Measurements from ENCODE around the gene HSPA12A. TPM values are rescaled to one million over a fixed set of nuclear protein-coding genes. Genes with fewer than 3 reads are reported as not detected.

HSPA12A gene
- total RNA-seq, 1 donor from 2014 or later = 0.05 TPM

- Mint-ChIP-seq H3K4me3 (no peak overlapping the region), H3K27ac (no peak overlapping the region), H3K36me3 (ENCODE audit: low read depth) (no peaks in the 10 kb centered on the region), H3K9me3 (no peaks in the 10 kb centered on the region), H3K27me3 (ENCODE audit: insufficient read depth) (peaks cover 7% of the 10 kb centered on the region), H3K4me1 (ENCODE audit: low read depth) (no peaks in the 10 kb centered on the region)
- DNase-seq (ENCODE audit: low spot score) = no peak
- intact Hi-C loops (cut with micrococcal nuclease) = no loop called here
These were observed 71.7 kb downstream of the HSPA12A start for GRCh38 chr10:116670706-116671105.

GRCh38 chr10:116669832-116670644, 72.3 kb downstream of the HSPA12A start:
- peaks cover 7% of the 10 kb centered on the region for H3K27me3 Mint-ChIP-seq (ENCODE audit: insufficient read depth)
- no peaks in the 10 kb centered on the region for H3K9me3 Mint-ChIP-seq
- H3K36me3 Mint-ChIP-seq (ENCODE audit: low read depth) = no peaks in the 10 kb centered on the region
- no peak overlapping the region for H3K27ac Mint-ChIP-seq
- H3K4me3 Mint-ChIP-seq = no peak overlapping the region
- intact Hi-C loops (cut with micrococcal nuclease) = no loop called here
- no peak for DNase-seq (ENCODE audit: low spot score)
- no peaks in the 10 kb centered on the region for H3K4me1 Mint-ChIP-seq (ENCODE audit: low read depth)

- no peaks in the 10 kb centered on the region for H3K36me3 Mint-ChIP-seq (ENCODE audit: low read depth)
- no peak overlapping the region for H3K4me3 Mint-ChIP-seq
- H3K9me3 Mint-ChIP-seq = no peaks in the 10 kb centered on the region
- peaks cover 7% of the 10 kb centered on the region for H3K27me3 Mint-ChIP-seq (ENCODE audit: insufficient read depth)
- no peak for DNase-seq (ENCODE audit: low spot score)
- intact Hi-C loops (cut with micrococcal nuclease) = no loop called here
- H3K4me1 Mint-ChIP-seq (ENCODE audit: low read depth) = no peaks in the 10 kb centered on the region
- no peak overlapping the region for H3K27ac Mint-ChIP-seq
These were observed 73.3 kb downstream of the HSPA12A start for GRCh38 chr10:116669080-116669479.

- no peak for DNase-seq (ENCODE audit: low spot score)
- Mint-ChIP-seq H3K4me3 (no peak overlapping the region), H3K9me3 (no peaks in the 10 kb centered on the region), H3K4me1 (ENCODE audit: low read depth) (no peaks in the 10 kb centered on the region), H3K27me3 (ENCODE audit: insufficient read depth) (peaks cover 7% of the 10 kb centered on the region), H3K27ac (no peak overlapping the region), H3K36me3 (ENCODE audit: low read depth) (no peaks in the 10 kb centered on the region)
- intact Hi-C loops (cut with micrococcal nuclease) = no loop called here
These were observed 73.9 kb downstream of the HSPA12A start for GRCh38 chr10:116668446-116668845.

GRCh38 chr10:116668018-116668417, 74.3 kb downstream of the HSPA12A start:
- intact Hi-C loops (cut with micrococcal nuclease) = no loop called here
- H3K4me3 Mint-ChIP-seq = no peak overlapping the region
- peaks cover 7% of the 10 kb centered on the region for H3K27me3 Mint-ChIP-seq (ENCODE audit: insufficient read depth)
- no peaks in the 10 kb centered on the region for H3K9me3 Mint-ChIP-seq
- no peak for DNase-seq (ENCODE audit: low spot score)
- no peak overlapping the region for H3K27ac Mint-ChIP-seq
- H3K36me3 Mint-ChIP-seq (ENCODE audit: low read depth) = no peaks in the 10 kb centered on the region
- H3K4me1 Mint-ChIP-seq (ENCODE audit: low read depth) = no peaks in the 10 kb centered on the region

- Mint-ChIP-seq H3K27me3 (ENCODE audit: insufficient read depth) (peaks cover 7% of the 10 kb centered on the region), H3K27ac (no peak overlapping the region), H3K4me3 (no peak overlapping the region), H3K4me1 (ENCODE audit: low read depth) (no peaks in the 10 kb centered on the region), H3K9me3 (no peaks in the 10 kb centered on the region), H3K36me3 (ENCODE audit: low read depth) (no peaks in the 10 kb centered on the region)
- DNase-seq (ENCODE audit: low spot score) = no peak
- intact Hi-C loops (cut with micrococcal nuclease) = no loop called here
These were observed 74.9 kb downstream of the HSPA12A start for GRCh38 chr10:116667484-116667883.

GRCh38 chr10:116665541-116666125, 76.7 kb downstream of the HSPA12A start:
- DNase-seq (ENCODE audit: low spot score) = no peak
- Mint-ChIP-seq H3K9me3 (no peaks in the 10 kb centered on the region), H3K36me3 (ENCODE audit: low read depth) (no peaks in the 10 kb centered on the region), H3K4me3 (no peak overlapping the region), H3K27me3 (ENCODE audit: insufficient read depth) (no peaks in the 10 kb centered on the region), H3K4me1 (ENCODE audit: low read depth) (no peaks in the 10 kb centered on the region), H3K27ac (no peak overlapping the region)
- intact Hi-C loops (cut with micrococcal nuclease) = no loop called here

- Mint-ChIP-seq H3K9me3 (no peaks in the 10 kb centered on the region), H3K27me3 (ENCODE audit: insufficient read depth) (no peaks in the 10 kb centered on the region), H3K4me3 (no peak overlapping the region), H3K36me3 (ENCODE audit: low read depth) (no peaks in the 10 kb centered on the region), H3K27ac (no peak overlapping the region), H3K4me1 (ENCODE audit: low read depth) (no peaks in the 10 kb centered on the region)
- intact Hi-C loops (cut with micrococcal nuclease) = no loop called here
- DNase-seq (ENCODE audit: low spot score) = no peak
These were observed 77.7 kb downstream of the HSPA12A start for GRCh38 chr10:116664631-116665030.

GRCh38 chr10:116663342-116663741, 79.0 kb downstream of the HSPA12A start:
- Mint-ChIP-seq H3K27me3 (ENCODE audit: insufficient read depth) (no peaks in the 10 kb centered on the region), H3K4me3 (no peak overlapping the region), H3K4me1 (ENCODE audit: low read depth) (no peaks in the 10 kb centered on the region), H3K9me3 (no peaks in the 10 kb centered on the region), H3K36me3 (ENCODE audit: low read depth) (no peaks in the 10 kb centered on the region), H3K27ac (no peak overlapping the region)
- intact Hi-C loops (cut with micrococcal nuclease) = no loop called here
- DNase-seq (ENCODE audit: low spot score) = no peak

- no peak overlapping the region for H3K27ac Mint-ChIP-seq
- DNase-seq (ENCODE audit: low spot score) = no peak
These were observed 81.5 kb downstream of the HSPA12A start for GRCh38 chr10:116660860-116661259.

GRCh38 chr10:116659049-116659670, 83.2 kb downstream of the HSPA12A start:
- no peak overlapping the region for H3K4me3 Mint-ChIP-seq
- H3K27ac Mint-ChIP-seq = no peak overlapping the region
- no peak for DNase-seq (ENCODE audit: low spot score)
- H3K36me3 Mint-ChIP-seq (ENCODE audit: low read depth) = no peaks in the 10 kb centered on the region
- intact Hi-C loops (cut with micrococcal nuclease) = no loop called here
- no peaks in the 10 kb centered on the region for H3K9me3 Mint-ChIP-seq
- no peaks in the 10 kb centered on the region for H3K27me3 Mint-ChIP-seq (ENCODE audit: insufficient read depth)
- no peaks in the 10 kb centered on the region for H3K4me1 Mint-ChIP-seq (ENCODE audit: low read depth)

More at GRCh38 chr10:116660860-116661259, 81.5 kb downstream of the HSPA12A start:
- Mint-ChIP-seq H3K4me1 (ENCODE audit: low read depth) (no peaks in the 10 kb centered on the region), H3K27me3 (ENCODE audit: insufficient read depth) (no peaks in the 10 kb centered on the region), H3K36me3 (ENCODE audit: low read depth) (no peaks in the 10 kb centered on the region), H3K4me3 (no peak overlapping the region), H3K9me3 (no peaks in the 10 kb centered on the region)
- intact Hi-C loops (cut with micrococcal nuclease) = no loop called here

GRCh38 chr10:116657863-116658551, 84.4 kb downstream of the HSPA12A start:
- no peaks in the 10 kb centered on the region for H3K36me3 Mint-ChIP-seq (ENCODE audit: low read depth)
- no peaks in the 10 kb centered on the region for H3K9me3 Mint-ChIP-seq
- DNase-seq (ENCODE audit: low spot score) = no peak
- H3K27ac Mint-ChIP-seq = no peak overlapping the region
- H3K27me3 Mint-ChIP-seq (ENCODE audit: insufficient read depth) = no peaks in the 10 kb centered on the region
- H3K4me1 Mint-ChIP-seq (ENCODE audit: low read depth) = no peaks in the 10 kb centered on the region
- no peak overlapping the region for H3K4me3 Mint-ChIP-seq
- intact Hi-C loops (cut with micrococcal nuclease) = no loop called here

- Mint-ChIP-seq H3K4me3 (no peak overlapping the region), H3K27ac (no peak overlapping the region), H3K27me3 (ENCODE audit: insufficient read depth) (peaks cover 3% of the 10 kb centered on the region), H3K9me3 (no peaks in the 10 kb centered on the region), H3K4me1 (ENCODE audit: low read depth) (no peaks in the 10 kb centered on the region), H3K36me3 (ENCODE audit: low read depth) (no peaks in the 10 kb centered on the region)
- DNase-seq (ENCODE audit: low spot score) = no peak
- intact Hi-C loops (cut with micrococcal nuclease) = no loop called here
These were observed 86.3 kb downstream of the HSPA12A start for GRCh38 chr10:116656044-116656443.

Measured in activated T-helper 1 cell treated with anti-CD3 and anti-CD28 coated beads, Interleukin-12 subunit alpha, Interleukin-12 subunit beta, Interleukin-2, Interleukin-4 antibody, amounts not matched to agents 30 ng/mL and 10 ng/mL and 1 ng/mL, durations not matched to agents 14 hours and 24 hours and 36 hours (primary cell).